HepG2 (cell line): ENCODE results near the gene FAM120AOS.

Experiments used
- ATF4 ChIP-seq, 2 experiments: fragments of 450-650 bp in 1 of 2; sonication (generic) in 1 of 2; formaldehyde crosslinking; IDR thresholded peaks; 2 replicates each; pipeline versions ENCODE4 v1.5.0 to v1.8.0; 2020 to 2022; ENCODE audit warnings: mild to moderate bottlenecking in 1 of 2, missing genetic modification reagents in 1 of 2
- IKZF4 ChIP-seq: sonication (generic); formaldehyde crosslinking; IDR thresholded peaks from 2 replicates; pipeline ENCODE4 v1.5.1; 2020; ENCODE audit warnings: borderline replicate concordance, mild to moderate bottlenecking, low read depth, missing genetic modification reagents; ENCODE audit errors: not compliant biosample characterization
- KAT7 ChIP-seq: IDR thresholded peaks from 2 replicates; pipeline ENCODE4 v1.6.1; 2018; ENCODE audit warnings: borderline replicate concordance, missing compliant biosample characterization
- MAZ ChIP-seq, 2 experiments: sonication (generic) in 1 of 2; formaldehyde crosslinking in 1 of 2; IDR thresholded peaks; 2 replicates each; pipeline versions ENCODE4 v1.5.0 to v1.6.1; 2012 to 2020; ENCODE audit warnings: low read depth in 2 of 2, mild to moderate bottlenecking in 2 of 2, borderline replicate concordance in 1 of 2, improper control_type of control experiment in 1 of 2, low read length in 1 of 2, missing genetic modification reagents in 1 of 2, moderate library complexity in 1 of 2
- PHF8 ChIP-seq: sonication (generic); formaldehyde crosslinking; IDR thresholded peaks from 2 replicates; pipeline ENCODE4 v1.5.0; 2020; ENCODE audit warnings: missing genetic modification reagents
- ZFP37 ChIP-seq: sonication (generic); formaldehyde crosslinking; IDR thresholded peaks from 2 replicates; pipeline ENCODE4 v1.4.0; 2020; ENCODE audit warnings: missing genetic modification reagents, borderline replicate concordance

- TF ChIP-seq KAT7 (CRISPR knock-in tag) (no peak), PHF8 (CRISPR knock-in tag) (no peak), ATF4 (CRISPR knock-in tag; IDR thresholded peaks at IDR 0.05) (no peak), ZFP37 (CRISPR knock-in tag) (no peak), IKZF4 (CRISPR knock-in tag) (no peak), MAZ (IDR thresholded peaks at IDR 0.05; ENCODE audit: borderline replicate concordance, low read depth, low read length) (no peak), MAZ (CRISPR knock-in tag; IDR thresholded peaks at IDR 0.05; ENCODE audit: low read depth) (no peak)
Observed at GRCh38 chr9:93406371-93406770, 47.0 kb downstream of the FAM120AOS start.
